T-helper 2 cell (primary cell): ENCODE measurements around the gene TPD52L2.

Source experiments
- DNase-seq, 5 experiments: peaks; one replicate each; pipeline versions ENCODE4 v3.0.0 to v3.0.0-alpha.2; 2012 to 2022
- total RNA-seq, 2 donors: gene quantifications; one replicate each; lab custom pipeline; 2026; lab: John Stamatoyannopoulos, UW

TPD52L2 gene
- total RNA-seq: 15.6 to 25.7 reads per million in 2 donors

GRCh38 chr20:63864978-63865640 lies at the start of gene TPD52L2:
Gene TPD52L2, plus strand, starts transcription at chr20:63865270. Its CDS starts 96 bp downstream, at chr20:63865366.
- peak; percentile 90 to 99 (median 97) for DNase-seq

GRCh38 chr20:63815615-63816253 lies 49.3 kb upstream of the TPD52L2 start:
- no peak for DNase-seq

GRCh38 chr20:63819224-63819921 lies 45.7 kb upstream of the TPD52L2 start:
- DNase-seq: no peak

GRCh38 chr20:63821811-63822210 lies 43.3 kb upstream of the TPD52L2 start:
- DNase-seq: no peak

GRCh38 chr20:63822276-63822696 lies 42.8 kb upstream of the TPD52L2 start:
- no peak for DNase-seq

GRCh38 chr20:63823691-63824311 lies 41.3 kb upstream of the TPD52L2 start:
- DNase-seq: no peak

GRCh38 chr20:63825331-63826118 lies 39.5 kb upstream of the TPD52L2 start:
- DNase-seq: no peak

- no peak for DNase-seq
Measured at GRCh38 chr20:63826753-63827152, 38.3 kb upstream of the TPD52L2 start.

- no peak for DNase-seq
Measured at GRCh38 chr20:63828124-63828523, 36.9 kb upstream of the TPD52L2 start.

- no peak for DNase-seq
Measured at GRCh38 chr20:63828545-63828944, 36.5 kb upstream of the TPD52L2 start.

- no peak for DNase-seq
Measured at GRCh38 chr20:63828951-63829350, 36.1 kb upstream of the TPD52L2 start.

GRCh38 chr20:63829603-63829944 lies 35.5 kb upstream of the TPD52L2 start:
- DNase-seq: no peak

- no peak for DNase-seq
Measured at GRCh38 chr20:63829945-63830835, 34.9 kb upstream of the TPD52L2 start.

- peak in 1 of 5 experiments; percentile 69 for DNase-seq
Measured at GRCh38 chr20:63830841-63831588, 34.1 kb upstream of the TPD52L2 start, which contains the start of gene ZBTB46. Gene ZBTB46, minus strand, starts transcription at chr20:63831264. Its CDS starts 40,507 bp downstream, at chr20:63790757.

GRCh38 chr20:63831646-63831992 lies 33.5 kb upstream of the TPD52L2 start:
- no peak for DNase-seq

GRCh38 chr20:63831993-63832686 lies 32.9 kb upstream of the TPD52L2 start:
- no peak for DNase-seq

GRCh38 chr20:63833776-63834490 lies 31.1 kb upstream of the TPD52L2 start:
- DNase-seq: no peak

- no peak for DNase-seq
Measured at GRCh38 chr20:63834491-63834880, 30.6 kb upstream of the TPD52L2 start.
